HCT116 (cell line): ENCODE data around the gene ABI3. TPM values are rescaled to one million over a fixed set of nuclear protein-coding genes. Genes with fewer than 3 reads are reported as not detected.

Experiments
- ATAC-seq: fragments of 200-7000 bp; cut with Tn5 transposase; 2 replicates; pipeline ENCODE4 v1.9.1; 2020; ENCODE audit warnings: mild to moderate bottlenecking, moderate library complexity
- BruUV-seq: library from RNA; stranded (reverse); fragments of 400-500 nt; replicated peaks from 2 replicates; lab custom pipeline; 2021; lab: Mats Ljungman, UMichigan
- CTCF ChIA-PET: fragments of 300-600 bp; sonication (Branson Sonifier 250); formaldehyde crosslinking; loops from one replicate; lab custom pipeline; 2021; ENCODE audit warnings: antibody characterized with exemption; lab: Charles Lee
- POLR2A ChIA-PET: fragments of 300-600, 350-600 bp; sonication (Branson Sonifier 250); formaldehyde crosslinking; loops from one replicate; lab custom pipeline; 2021; ENCODE audit warnings: antibody characterized with exemption; lab: Charles Lee
- RAD21 ChIA-PET, 2 experiments: fragments of 300-600 bp; sonication (Branson Sonifier 250); formaldehyde crosslinking; loops; one replicate each; lab custom pipeline; 2023; ENCODE audit warnings: low total read pairs in 2 of 2; ENCODE audit not compliant: uncharacterized antibody in 2 of 2, unreplicated experiment in 2 of 2, low non-redundant PET in 1 of 2; lab: Charles Lee
- DNase-seq: peaks from one replicate; pipeline ENCODE4 v3.0.0-alpha.2; 2010; ENCODE audit warnings: low read depth, low spot score
- H2AFZ ChIP-seq: fragments of 200-600 bp; shearing (Covaris generic), sonication (generic); 2 replicates; pipeline ENCODE4 v1.6.1; 2017; ENCODE audit warnings: low read depth, mixed run types, mixed read lengths, antibody characterized with exemption, low read length; ENCODE audit not compliant: poor library complexity, severe bottlenecking
- H3K27ac ChIP-seq: 2 replicates; pipeline ENCODE4 v1.5.1; 2012; ENCODE audit warnings: low read depth, low read length
- H3K27me3 ChIP-seq: fragments of 200-600 bp; sonication (generic); 2 replicates; pipeline ENCODE4 v1.6.1; 2016; ENCODE audit warnings: mixed run types, low read length, mixed read lengths; ENCODE audit not compliant: insufficient read depth
- H3K36me3 ChIP-seq, 2 experiments: fragments of 200-500 bp in 1 of 2; fragments of 200-600 bp in 1 of 2; sonication (Bioruptor generic) in 1 of 2; sonication (generic) in 1 of 2; 2 replicates each; pipeline versions ENCODE4 v1.5.1 to v1.6.1; 2014 to 2016; ENCODE audit warnings: low read length in 2 of 2, inconsistent platforms in 1 of 2, mixed read lengths in 1 of 2, mixed run types in 1 of 2; ENCODE audit not compliant: insufficient read depth in 2 of 2, control insufficient read depth in 1 of 2
- H3K4me1 ChIP-seq, 2 experiments: fragments of 200-600 bp in 1 of 2; sonication (generic) in 1 of 2; 2 replicates each; pipeline versions ENCODE4 v1.5.1 to v1.6.1; 2012 to 2017; ENCODE audit warnings: low read length in 2 of 2, inconsistent platforms in 1 of 2, mild to moderate bottlenecking in 1 of 2, mixed read lengths in 1 of 2, mixed run types in 1 of 2, moderate library complexity in 1 of 2; ENCODE audit not compliant: insufficient read depth in 2 of 2, control insufficient read depth in 1 of 2
- H3K4me2 ChIP-seq: fragments of 200-600 bp; sonication (generic); 2 replicates; pipeline ENCODE4 v1.6.1; 2017; ENCODE audit warnings: mixed run types, low read length, mixed read lengths
- H3K4me3 ChIP-seq, 2 experiments: fragments of 200-600 bp in 1 of 2; sonication (generic) in 1 of 2; replicated peaks in 1 of 2; 2 replicates each; pipeline ENCODE4 v1.5.1; 2011 to 2016; ENCODE audit warnings: low read length in 2 of 2, control low read depth in 1 of 2, low read depth in 1 of 2, mild to moderate bottlenecking in 1 of 2, mixed read lengths in 1 of 2, mixed run types in 1 of 2
- H3K79me2 ChIP-seq: fragments of 200-600 bp; sonication (generic); 2 replicates; pipeline ENCODE4 v1.6.1; 2017; ENCODE audit warnings: mild to moderate bottlenecking, mixed run types, low read length, moderate library complexity, mixed read lengths; ENCODE audit not compliant: insufficient read depth
- H3K9ac ChIP-seq: fragments of 200-600 bp; sonication (generic); 2 replicates; pipeline ENCODE4 v1.6.1; 2016; ENCODE audit warnings: low read length, mixed read lengths
- H3K9me2 ChIP-seq: fragments of 200-600 bp; sonication (generic), shearing (Covaris generic); 2 replicates; pipeline ENCODE4 v1.6.1; 2017; ENCODE audit warnings: mixed run types, mild to moderate bottlenecking, moderate library complexity; ENCODE audit not compliant: insufficient read depth
- H3K9me3 ChIP-seq, 2 experiments: fragments of 200-500 bp in 1 of 2; fragments of 200-600 bp in 1 of 2; sonication (Bioruptor generic) in 1 of 2; sonication (generic) in 1 of 2; 2 replicates each; pipeline ENCODE4 v1.6.1; 2014 to 2017; ENCODE audit warnings: low read length in 2 of 2, mixed read lengths in 2 of 2, inconsistent platforms in 1 of 2, low read depth in 1 of 2, mild to moderate bottlenecking in 1 of 2, mixed run types in 1 of 2, moderate library complexity in 1 of 2; ENCODE audit not compliant: control insufficient read depth in 1 of 2, insufficient read depth in 1 of 2
- H4K20me1 ChIP-seq: fragments of 200-600 bp; sonication (generic), shearing (Covaris generic); 2 replicates; pipeline ENCODE4 v1.6.1; 2017; ENCODE audit warnings: mixed run types, mild to moderate bottlenecking, moderate library complexity; ENCODE audit not compliant: insufficient read depth
- EGR1 ChIP-seq: IDR thresholded peaks from 2 replicates; pipeline ENCODE4 v1.6.1; 2012; ENCODE audit warnings: low read depth
- EZH2 ChIP-seq: fragments of 200-600 bp; sonication (generic); IDR thresholded peaks from 2 replicates; pipeline ENCODE4 v1.6.1; 2017; ENCODE audit warnings: antibody characterized with exemption, mixed run types
- YY1 ChIP-seq: IDR thresholded peaks from 2 replicates; pipeline ENCODE4 v1.6.1; 2011; ENCODE audit warnings: low read length, low read depth, moderate library complexity, mild to moderate bottlenecking; ENCODE audit not compliant: insufficient replicate concordance; ENCODE audit errors: extremely low read depth
- intact Hi-C: fragments of 100-400 bp; cut with micrococcal nuclease; formaldehyde crosslinking; loops from 2 replicates; pipeline ENCODE4 v1.10.0; 2022
- total RNA-seq: library from RNA; stranded (reverse); gene quantifications from one replicate; pipeline ENCODE4 v1.2.1, GENCODE V29; 2021; ENCODE audit not compliant: unreplicated experiment
- TF ChIP-seq, protein P1 (sequence below), 3 experiments: fragments of 200-600 bp in 1 of 3; sonication (generic) in 1 of 3; IDR thresholded peaks in 2 of 3; conservative IDR thresholded peaks in 1 of 3; 2 replicates each; pipeline ENCODE4 v1.5.1; 2012 to 2017; ENCODE audit warnings: low read depth in 2 of 3, low read length in 2 of 3, antibody characterized with exemption in 1 of 3, borderline replicate concordance in 1 of 3, control low read depth in 1 of 3, mild to moderate bottlenecking in 1 of 3, mixed read lengths in 1 of 3, mixed run types in 1 of 3, moderate library complexity in 1 of 3; ENCODE audit not compliant: insufficient read depth in 1 of 3
- TF ChIP-seq, protein P2 (sequence below): IDR thresholded peaks from 2 replicates; pipeline ENCODE4 v1.6.1; 2012; ENCODE audit warnings: low read depth

ABI3 gene
- total RNA-seq, 1 experiment from 2014 or later = 0.12 TPM

DNA sequence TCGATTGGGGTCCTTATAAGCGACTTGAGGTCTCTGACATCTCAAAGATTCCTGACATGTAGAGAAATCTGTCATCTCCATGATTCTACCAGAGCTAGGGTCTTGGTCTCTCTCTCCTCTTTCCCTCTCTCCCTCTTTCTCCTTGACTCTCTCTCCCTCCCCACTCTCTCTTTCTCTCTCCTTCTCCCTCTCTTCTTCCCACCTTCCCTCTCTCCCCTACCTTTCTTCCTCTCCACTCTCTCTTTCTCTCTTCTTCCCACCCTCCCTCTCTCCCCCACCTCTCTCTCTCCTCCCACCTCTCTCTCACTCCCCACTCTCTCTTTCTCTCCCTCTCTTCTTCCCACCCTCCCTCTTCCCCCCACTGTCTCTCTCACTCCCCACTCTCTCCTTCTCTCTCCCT, 45.4 kb upstream of the ABI3 start:
- H3K79me2 ChIP-seq = no peaks in the 10 kb centered on the region

More for the DNA sequence above, 45.4 kb upstream of the ABI3 start:
- ChIA-PET POLR2A (no interaction called here), CTCF (no interaction called here), RAD21 (no interaction called here)
- H3K4me1 ChIP-seq = no peaks in the 10 kb centered on the region
- H4K20me1 ChIP-seq = no peaks in the 10 kb centered on the region
- H3K27ac ChIP-seq = no peak overlapping the region
- H3K4me2 ChIP-seq = no peak overlapping the region
- H3K9me3 ChIP-seq = no peaks in the 10 kb centered on the region
- no peak overlapping the region for H3K9ac ChIP-seq
- peaks cover 30% of the 10 kb centered on the region; the same call in 1 of the 2 replicates for H3K27me3 ChIP-seq
- DNase-seq (no peak), ATAC-seq (no peak)
- H2AFZ ChIP-seq = no peak overlapping the region
- H3K4me3 ChIP-seq = no peak overlapping the region
- no peaks in the 10 kb centered on the region for H3K36me3 ChIP-seq
- no peaks in the 10 kb centered on the region for H3K9me2 ChIP-seq
- intact Hi-C loops = no loop called here
- TF ChIP-seq EGR1 (no peak), EZH2 (no peak), YY1 (no peak)
- TF ChIP-seq, protein P1, sequence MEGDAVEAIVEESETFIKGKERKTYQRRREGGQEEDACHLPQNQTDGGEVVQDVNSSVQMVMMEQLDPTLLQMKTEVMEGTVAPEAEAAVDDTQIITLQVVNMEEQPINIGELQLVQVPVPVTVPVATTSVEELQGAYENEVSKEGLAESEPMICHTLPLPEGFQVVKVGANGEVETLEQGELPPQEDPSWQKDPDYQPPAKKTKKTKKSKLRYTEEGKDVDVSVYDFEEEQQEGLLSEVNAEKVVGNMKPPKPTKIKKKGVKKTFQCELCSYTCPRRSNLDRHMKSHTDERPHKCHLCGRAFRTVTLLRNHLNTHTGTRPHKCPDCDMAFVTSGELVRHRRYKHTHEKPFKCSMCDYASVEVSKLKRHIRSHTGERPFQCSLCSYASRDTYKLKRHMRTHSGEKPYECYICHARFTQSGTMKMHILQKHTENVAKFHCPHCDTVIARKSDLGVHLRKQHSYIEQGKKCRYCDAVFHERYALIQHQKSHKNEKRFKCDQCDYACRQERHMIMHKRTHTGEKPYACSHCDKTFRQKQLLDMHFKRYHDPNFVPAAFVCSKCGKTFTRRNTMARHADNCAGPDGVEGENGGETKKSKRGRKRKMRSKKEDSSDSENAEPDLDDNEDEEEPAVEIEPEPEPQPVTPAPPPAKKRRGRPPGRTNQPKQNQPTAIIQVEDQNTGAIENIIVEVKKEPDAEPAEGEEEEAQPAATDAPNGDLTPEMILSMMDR (IDR thresholded peaks at IDR 0.05 in 2 of 3, conservative IDR thresholded peaks at IDR 0.05 in 1 of 3; ENCODE audit: borderline replicate concordance in 1 of 3, insufficient read depth in 1 of 3, low read depth in 2 of 3, low read length in 2 of 3) = no peak
- TF ChIP-seq, protein P2, sequence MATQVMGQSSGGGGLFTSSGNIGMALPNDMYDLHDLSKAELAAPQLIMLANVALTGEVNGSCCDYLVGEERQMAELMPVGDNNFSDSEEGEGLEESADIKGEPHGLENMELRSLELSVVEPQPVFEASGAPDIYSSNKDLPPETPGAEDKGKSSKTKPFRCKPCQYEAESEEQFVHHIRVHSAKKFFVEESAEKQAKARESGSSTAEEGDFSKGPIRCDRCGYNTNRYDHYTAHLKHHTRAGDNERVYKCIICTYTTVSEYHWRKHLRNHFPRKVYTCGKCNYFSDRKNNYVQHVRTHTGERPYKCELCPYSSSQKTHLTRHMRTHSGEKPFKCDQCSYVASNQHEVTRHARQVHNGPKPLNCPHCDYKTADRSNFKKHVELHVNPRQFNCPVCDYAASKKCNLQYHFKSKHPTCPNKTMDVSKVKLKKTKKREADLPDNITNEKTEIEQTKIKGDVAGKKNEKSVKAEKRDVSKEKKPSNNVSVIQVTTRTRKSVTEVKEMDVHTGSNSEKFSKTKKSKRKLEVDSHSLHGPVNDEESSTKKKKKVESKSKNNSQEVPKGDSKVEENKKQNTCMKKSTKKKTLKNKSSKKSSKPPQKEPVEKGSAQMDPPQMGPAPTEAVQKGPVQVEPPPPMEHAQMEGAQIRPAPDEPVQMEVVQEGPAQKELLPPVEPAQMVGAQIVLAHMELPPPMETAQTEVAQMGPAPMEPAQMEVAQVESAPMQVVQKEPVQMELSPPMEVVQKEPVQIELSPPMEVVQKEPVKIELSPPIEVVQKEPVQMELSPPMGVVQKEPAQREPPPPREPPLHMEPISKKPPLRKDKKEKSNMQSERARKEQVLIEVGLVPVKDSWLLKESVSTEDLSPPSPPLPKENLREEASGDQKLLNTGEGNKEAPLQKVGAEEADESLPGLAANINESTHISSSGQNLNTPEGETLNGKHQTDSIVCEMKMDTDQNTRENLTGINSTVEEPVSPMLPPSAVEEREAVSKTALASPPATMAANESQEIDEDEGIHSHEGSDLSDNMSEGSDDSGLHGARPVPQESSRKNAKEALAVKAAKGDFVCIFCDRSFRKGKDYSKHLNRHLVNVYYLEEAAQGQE = no peak
- BruUV-seq = no TSS peak
